ENCODE measurements around the gene MPL. TPM values are rescaled to one million over a fixed set of nuclear protein-coding genes. Genes with fewer than 3 reads are reported as not detected.

Gene MPL
- total RNA-seq, 6 donors from 2014 or later, result 0.24 to 6.3 (median 0.74) TPM

GRCh38 chr1:43309405-43310025, 28.1 kb upstream of the MPL start:
- Histone ChIP-seq H3K4me1 (peaks cover 29 to 42% (median 35%) of the 10 kb centered on the region in 4 donors), H3K4me3 (no peak overlapping the region), H3K9me3 (no peaks in the 10 kb centered on the region), H3K27me3 (no peaks in the 10 kb centered on the region), H3K36me3 (peaks cover 0 to 45% (median 8%) of the 10 kb centered on the region in 4 donors), H3K27ac (peak overlapping the region in 2 of 4 donors; percentile 42 to 81)
- TF ChIP-seq EP300 (IDR thresholded peaks at IDR 0.05) (no peak), POLR2AphosphoS5 (IDR thresholded peaks at IDR 0.05) (no peak), POLR2A (IDR thresholded peaks at IDR 0.05) (no peak), CTCF (IDR thresholded peaks at IDR 0.05) (no peak)
- peak in 1 of 2 donors; percentile 24 for DNase-seq
- WGBS, 2 donors, result 79 to 89% methylated on average over 11 to 13 of the region's 13 CpGs
- ATAC-seq (ENCODE audit: low FRiP score in 2 of 2), result no peak

- no peaks in the 10 kb centered on the region for H3K27me3 ChIP-seq
- H3K27ac ChIP-seq, result no peak overlapping the region
- no peak overlapping the region for H3K4me3 ChIP-seq
- H3K9me3 ChIP-seq, result no peaks in the 10 kb centered on the region
- DNase-seq, result no peak
- peaks cover 9 to 22% (median 17%) of the 10 kb centered on the region in 4 donors for H3K4me1 ChIP-seq
- ATAC-seq (ENCODE audit: low FRiP score in 2 of 2), result no peak
- no peak for TF ChIP-seq EP300 (IDR thresholded peaks at IDR 0.05)
- TF ChIP-seq POLR2AphosphoS5 (IDR thresholded peaks at IDR 0.05), result no peak
- no peak for TF ChIP-seq CTCF (IDR thresholded peaks at IDR 0.05)
- no peak for TF ChIP-seq POLR2A (IDR thresholded peaks at IDR 0.05)
- H3K36me3 ChIP-seq, result peaks cover 0 to 48% (median 8%) of the 10 kb centered on the region in 4 donors
- 93 to 97% methylated on average over 8 to 9 of the region's 9 CpGs for WGBS, 2 donors
Observed at GRCh38 chr1:43311521-43311920, 26.1 kb upstream of the MPL start.

GRCh38 chr1:43312212-43312623, 25.4 kb upstream of the MPL start:
- peak in 1 of 2 donors; percentile 74 for DNase-seq
- no peak overlapping the region for H3K4me3 ChIP-seq
- H3K27me3 ChIP-seq, result no peaks in the 10 kb centered on the region
- no peaks in the 10 kb centered on the region for H3K9me3 ChIP-seq
- ATAC-seq (ENCODE audit: low FRiP score in 2 of 2), result no peak
- TF ChIP-seq EP300 (IDR thresholded peaks at IDR 0.05) (no peak), CTCF (IDR thresholded peaks at IDR 0.05) (no peak), POLR2A (IDR thresholded peaks at IDR 0.05) (no peak), POLR2AphosphoS5 (IDR thresholded peaks at IDR 0.05) (no peak)
- peak overlapping the region in 1 of 4 donors; percentile 17 for H3K27ac ChIP-seq
- peaks cover 0 to 45% (median 7%) of the 10 kb centered on the region in 4 donors for H3K36me3 ChIP-seq
- WGBS, 2 donors, result 87 to 95% methylated on average over 6 to 19 of the region's 19 CpGs
- H3K4me1 ChIP-seq, result peaks cover 2 to 15% (median 11%) of the 10 kb centered on the region in 4 donors

GRCh38 chr1:43312663-43313515, 24.7 kb upstream of the MPL start:
- peak overlapping the region in 1 of 4 donors; percentile 17 for H3K27ac ChIP-seq
- no peak overlapping the region for H3K4me3 ChIP-seq
- H3K4me1 ChIP-seq, result peaks cover 0 to 13% (median 9%) of the 10 kb centered on the region in 4 donors
- no peak for ATAC-seq (ENCODE audit: low FRiP score in 2 of 2)
- WGBS, 2 donors, result 89 to 96% methylated on average over 17 of the region's 24 CpGs
- no peaks in the 10 kb centered on the region for H3K27me3 ChIP-seq
- TF ChIP-seq EP300 (IDR thresholded peaks at IDR 0.05) (no peak), POLR2A (IDR thresholded peaks at IDR 0.05) (no peak), CTCF (IDR thresholded peaks at IDR 0.05) (no peak), POLR2AphosphoS5 (IDR thresholded peaks at IDR 0.05) (no peak)
- DNase-seq, result peak in 1 of 2 donors; percentile 62
- H3K36me3 ChIP-seq, result peaks cover 0 to 52% (median 9%) of the 10 kb centered on the region in 4 donors
- no peaks in the 10 kb centered on the region for H3K9me3 ChIP-seq

All from upper lobe of left lung (tissue), 6 donors.